Activated naive CD4-positive, alpha-beta T cell treated with anti-CD3 and anti-CD28 coated beads, Interleukin-2, amount 10 ng/mL, durations not matched to agents 7 days and 5 days (primary cell): ENCODE results near the gene APOC3.

Experiments
- CTCF ChIA-PET: fragments of 350-600 bp; sonication (Branson Sonifier 250); formaldehyde crosslinking; loops from one replicate; lab custom pipeline; 2021; ENCODE audit warnings: antibody characterized with exemption; lab: Charles Lee
- DNase-seq: peaks from one replicate; pipeline ENCODE4 v3.0.0-alpha.2; 2020
- H3K27ac Mint-ChIP-seq: one replicate; pipeline ENCODE4 v1.8.0; 2021; ENCODE audit warnings: mild to moderate bottlenecking, moderate library complexity, mixed read lengths
- H3K27me3 Mint-ChIP-seq: one replicate; pipeline ENCODE4 v1.8.0; 2021; ENCODE audit warnings: mild to moderate bottlenecking, mixed read lengths
- H3K36me3 Mint-ChIP-seq: one replicate; pipeline ENCODE4 v1.8.0; 2021; ENCODE audit warnings: mixed read lengths
- H3K4me1 Mint-ChIP-seq: one replicate; pipeline ENCODE4 v1.8.0; 2021; ENCODE audit warnings: mixed read lengths
- H3K4me3 Mint-ChIP-seq: one replicate; pipeline ENCODE4 v1.8.0; 2021; ENCODE audit warnings: mild to moderate bottlenecking, moderate library complexity, mixed read lengths
- H3K9me3 Mint-ChIP-seq: one replicate; pipeline ENCODE4 v1.8.0; 2021; ENCODE audit warnings: mixed read lengths

APOC3 gene

DNA sequence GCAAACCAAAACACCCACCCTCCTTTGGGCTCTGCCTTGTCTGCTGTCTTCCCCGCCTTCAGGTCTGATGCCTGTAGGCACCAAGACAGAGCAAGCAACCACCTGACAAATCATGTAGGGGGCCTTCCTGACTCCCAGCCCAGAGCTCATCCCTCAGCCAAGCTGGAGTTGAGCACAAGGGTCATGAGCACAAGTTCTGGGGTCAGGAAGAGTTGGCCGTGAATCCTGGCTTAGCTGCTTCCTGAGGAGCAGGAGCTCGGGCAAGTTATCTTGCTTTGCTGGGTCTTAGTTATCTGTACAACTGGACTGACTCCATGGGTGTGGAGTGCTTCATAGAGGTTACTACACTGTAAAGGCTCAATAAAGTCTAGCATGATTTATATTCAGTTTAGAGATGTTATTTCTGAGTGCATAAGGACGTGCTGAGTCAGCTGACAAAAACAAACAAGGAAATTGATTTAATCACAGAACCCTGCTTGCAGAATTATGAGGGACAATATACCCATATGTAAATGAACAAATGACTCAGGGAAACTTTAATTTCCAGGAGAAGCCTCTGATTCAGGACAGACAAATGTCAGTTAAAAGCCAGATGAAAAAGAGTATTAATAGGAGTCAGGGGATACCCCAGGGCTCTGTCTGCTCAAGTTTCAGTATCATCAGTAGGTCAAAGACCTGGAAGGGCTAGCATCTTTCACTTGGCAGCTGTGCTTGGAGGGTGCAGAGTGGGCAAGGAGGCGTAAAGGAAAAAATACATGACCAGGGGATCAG is 22.7 kb downstream of the APOC3 start:
- no peak for DNase-seq
- CTCF ChIA-PET: interaction anchor here (2.8 to 5.9 kb wide), 4 partner anchors 11 to 254 kb away, joined by 11 to 57 read pairs (median 12); partner anchors contain the start of genes APOA1 and APOA5
- Mint-ChIP-seq H3K27me3 (no peaks in the 10 kb centered on the region), H3K4me3 (peak overlapping the region; percentile 63), H3K27ac (peak overlapping the region; percentile 96), H3K36me3 (peaks cover 58% of the 10 kb centered on the region), H3K4me1 (peaks cover 74% of the 10 kb centered on the region), H3K9me3 (no peaks in the 10 kb centered on the region)

DNA sequence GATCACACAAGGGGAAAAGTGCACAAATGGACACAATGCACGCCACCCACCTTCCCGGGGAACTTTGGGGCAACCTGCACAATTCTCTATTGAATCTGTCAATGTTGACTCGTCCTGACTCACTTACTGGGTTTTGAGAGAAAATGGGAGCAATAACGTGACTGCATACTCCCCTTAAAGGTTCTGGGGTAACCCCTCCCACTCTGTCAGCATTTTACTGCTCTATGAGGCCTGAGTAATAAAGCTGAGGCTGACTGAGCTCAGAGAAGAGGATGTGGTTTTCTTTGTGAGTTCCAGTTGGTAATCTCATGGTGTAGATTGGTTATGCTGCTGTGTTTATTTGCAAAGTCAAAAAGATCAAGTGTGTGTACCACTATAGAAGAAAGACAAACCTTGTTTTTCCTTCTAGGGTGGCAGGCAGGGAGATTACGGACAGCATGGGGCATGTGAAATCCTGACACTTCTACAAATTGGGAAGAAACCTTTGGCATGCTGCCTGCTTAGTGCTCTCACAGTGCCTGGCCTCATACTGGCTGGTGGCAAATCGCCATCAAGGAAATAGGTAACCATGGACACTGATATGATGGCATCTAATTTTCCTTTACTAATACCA is 23.9 kb downstream of the APOC3 start:
- H3K27ac Mint-ChIP-seq: peak overlapping the region; percentile 96
- H3K4me1 Mint-ChIP-seq: peaks cover 74% of the 10 kb centered on the region
- peaks cover 65% of the 10 kb centered on the region for H3K36me3 Mint-ChIP-seq
- H3K4me3 Mint-ChIP-seq: peak overlapping the region; percentile 2
- H3K9me3 Mint-ChIP-seq: no peaks in the 10 kb centered on the region
- DNase-seq: peak; percentile 73
- H3K27me3 Mint-ChIP-seq: no peaks in the 10 kb centered on the region
- CTCF ChIA-PET: interaction anchor here (0.9 to 5.9 kb wide), 6 partner anchors 11 to 253 kb away, joined by 3 to 57 read pairs (median 11); partner anchors contain the start of genes APOA1 and APOA5

DNA sequence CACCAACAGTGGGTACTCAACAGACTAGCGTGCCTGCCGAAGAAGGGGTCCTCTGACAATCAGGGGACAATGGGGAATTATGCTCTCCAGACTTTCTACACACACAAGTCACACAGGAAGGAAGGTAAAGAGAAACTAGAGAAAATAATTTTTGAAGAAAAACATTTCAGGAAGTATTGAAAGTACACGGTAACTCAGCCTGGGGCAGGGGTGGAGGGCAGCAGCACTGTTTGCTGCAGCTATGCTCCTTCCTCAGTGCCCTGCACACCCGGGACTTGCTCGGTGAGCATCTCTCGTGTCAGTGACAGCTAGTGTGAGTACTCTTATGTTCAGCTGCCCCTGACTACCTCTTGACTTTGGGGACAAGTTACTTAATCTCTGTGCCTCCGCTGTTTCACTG is 25.7 kb downstream of the APOC3 start:
- H3K27me3 Mint-ChIP-seq: no peaks in the 10 kb centered on the region
- H3K36me3 Mint-ChIP-seq: peaks cover 61% of the 10 kb centered on the region
- no peak overlapping the region for H3K4me3 Mint-ChIP-seq
- DNase-seq: peak; percentile 36
- CTCF ChIA-PET: interaction anchor here (2.5 to 5.9 kb wide), 3 partner anchors 14 to 19 kb away, joined by 11 to 57 read pairs (median 15); partner anchors contain the start of gene APOA1
- no peaks in the 10 kb centered on the region for H3K9me3 Mint-ChIP-seq
- peak overlapping the region; percentile 80 for H3K27ac Mint-ChIP-seq
- peaks cover 64% of the 10 kb centered on the region for H3K4me1 Mint-ChIP-seq

DNA sequence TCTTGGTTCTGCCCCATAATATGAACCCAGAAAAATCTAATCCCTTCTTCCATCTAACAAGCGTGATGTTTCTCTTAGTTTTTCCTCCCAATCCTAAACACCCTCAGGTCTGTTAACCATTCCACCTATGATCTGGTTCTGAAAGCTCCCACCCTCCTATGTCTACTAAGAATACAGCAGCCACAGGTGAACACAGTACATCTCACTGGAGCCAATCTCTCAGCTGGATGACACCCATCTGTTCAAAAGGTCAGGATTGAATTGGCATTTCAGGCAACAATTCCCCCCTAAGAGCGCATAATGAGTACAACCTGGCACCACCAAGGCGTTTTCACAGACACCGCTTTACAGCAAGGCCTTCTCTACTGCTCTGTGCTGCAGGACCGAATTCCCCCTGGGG is 26.7 kb downstream of the APOC3 start:
- peaks cover 54% of the 10 kb centered on the region for H3K4me1 Mint-ChIP-seq
- peak overlapping the region; percentile 72 for H3K27ac Mint-ChIP-seq

DNA sequence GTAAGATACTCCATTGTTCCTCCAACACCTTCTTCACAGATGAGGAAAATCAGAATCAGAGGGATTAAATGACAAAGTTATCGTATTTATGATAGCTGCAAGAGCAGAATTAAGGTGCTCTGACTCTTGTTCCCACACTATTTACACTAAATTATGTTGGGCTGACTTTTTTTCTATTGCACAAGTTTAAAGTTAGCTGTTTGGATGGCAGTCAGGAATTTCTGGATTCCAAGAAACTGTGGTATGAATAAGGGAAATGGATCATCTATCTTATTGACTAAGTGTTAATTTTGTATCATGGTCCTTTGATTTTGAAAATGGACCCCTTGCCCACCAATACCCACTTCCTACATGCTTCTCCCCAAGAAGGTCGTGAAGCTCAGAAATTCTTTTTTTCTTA is 27.6 kb downstream of the APOC3 start:
- H3K36me3 Mint-ChIP-seq: peaks cover 75% of the 10 kb centered on the region
- H3K4me1 Mint-ChIP-seq: peaks cover 49% of the 10 kb centered on the region
- no peak for DNase-seq
- H3K27me3 Mint-ChIP-seq: no peaks in the 10 kb centered on the region
- no peak overlapping the region for H3K27ac Mint-ChIP-seq
- H3K4me3 Mint-ChIP-seq: no peak overlapping the region
- H3K9me3 Mint-ChIP-seq: no peaks in the 10 kb centered on the region
- CTCF ChIA-PET: interaction anchor here (1.0 to 2.5 kb wide), 2 partner anchors 21 to 114 kb away, joined by 3 to 15 read pairs; no protein-coding TSS in a partner anchor

More for the DNA sequence above, 26.7 kb downstream of the APOC3 start:
- CTCF ChIA-PET: interaction anchor here (1.0 to 2.5 kb wide), 2 partner anchors 20 to 113 kb away, joined by 3 to 15 read pairs; no protein-coding TSS in a partner anchor
- H3K9me3 Mint-ChIP-seq: no peaks in the 10 kb centered on the region
- DNase-seq: no peak
- H3K4me3 Mint-ChIP-seq: no peak overlapping the region
- H3K27me3 Mint-ChIP-seq: no peaks in the 10 kb centered on the region
- peaks cover 67% of the 10 kb centered on the region for H3K36me3 Mint-ChIP-seq

DNA sequence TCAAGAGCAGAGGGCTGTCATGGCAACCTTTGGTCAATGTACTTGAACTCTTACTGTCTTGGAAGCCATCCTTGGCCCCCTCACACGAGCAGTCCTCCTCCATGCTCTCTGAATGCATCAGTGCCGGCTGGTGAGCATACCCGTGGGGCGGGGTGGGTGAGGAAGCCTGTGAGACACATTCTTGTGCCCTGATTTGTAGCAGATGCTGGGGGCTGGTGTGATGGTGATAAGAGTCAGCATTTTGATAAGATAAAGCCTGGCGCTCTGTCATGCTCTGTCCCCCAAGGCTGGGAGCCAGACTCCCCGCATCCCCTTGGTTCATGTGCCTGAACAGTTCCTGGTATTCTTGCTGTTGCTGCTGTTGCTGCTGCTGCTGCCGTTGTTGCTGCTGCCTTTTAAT is 28.2 kb downstream of the APOC3 start:
- Mint-ChIP-seq H3K36me3 (peaks cover 69% of the 10 kb centered on the region), H3K27me3 (no peaks in the 10 kb centered on the region), H3K4me3 (no peak overlapping the region), H3K9me3 (no peaks in the 10 kb centered on the region), H3K27ac (peak overlapping the region; percentile 28), H3K4me1 (peaks cover 42% of the 10 kb centered on the region)
- DNase-seq: no peak
- CTCF ChIA-PET: interaction anchor here (2.5 kb wide), 1 partner anchor 22 kb away, joined by 15 read pairs; no protein-coding TSS in a partner anchor

DNA sequence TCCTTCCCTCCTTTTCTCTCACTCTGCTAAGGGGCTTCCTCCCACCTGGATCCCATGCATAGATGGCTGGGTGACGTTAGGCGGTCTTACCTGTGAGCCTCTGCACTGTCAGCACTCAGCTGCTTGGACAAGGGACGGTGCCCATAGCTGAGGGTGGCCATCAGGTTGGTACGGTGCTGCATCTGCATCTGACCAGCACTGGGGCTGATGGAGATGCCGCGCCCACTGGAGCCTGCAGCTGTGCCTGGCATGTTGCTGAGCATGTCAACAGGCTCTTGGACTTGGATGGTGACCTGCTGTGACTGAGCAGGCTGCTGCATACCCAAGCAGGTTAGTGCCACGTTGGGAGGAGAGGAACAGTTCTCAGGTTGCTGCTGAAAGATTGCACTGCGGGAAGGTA is 29.5 kb downstream of the APOC3 start:
- CTCF ChIA-PET: interaction anchor here (1.2 kb wide), 1 partner anchor 368 kb away, joined by 4 read pairs; no protein-coding TSS in a partner anchor
- Mint-ChIP-seq H3K27ac (no peak overlapping the region), H3K9me3 (no peaks in the 10 kb centered on the region), H3K36me3 (peaks cover 71% of the 10 kb centered on the region), H3K27me3 (no peaks in the 10 kb centered on the region), H3K4me1 (peaks cover 30% of the 10 kb centered on the region), H3K4me3 (no peak overlapping the region)
- no peak for DNase-seq

DNA sequence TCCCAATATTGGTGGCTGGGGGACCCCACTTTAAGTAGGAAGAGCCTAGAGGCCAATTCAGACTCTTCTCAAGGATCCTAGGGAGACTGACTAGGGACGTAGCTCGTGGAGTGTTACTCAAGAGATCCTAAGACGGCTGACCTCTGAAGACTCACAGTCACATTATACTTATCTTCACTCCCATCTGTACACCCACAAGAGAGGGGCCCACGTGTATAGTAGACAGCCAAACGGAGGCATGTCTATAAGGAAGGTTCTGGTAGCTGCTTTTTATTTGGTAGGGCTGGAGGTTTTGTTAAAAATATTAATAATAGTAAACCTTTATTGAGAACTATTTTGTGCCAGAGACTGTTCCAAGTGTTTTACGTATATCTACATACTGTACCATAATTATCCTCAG is 30.6 kb downstream of the APOC3 start:
- peaks cover 22% of the 10 kb centered on the region for H3K4me1 Mint-ChIP-seq
- no peak for DNase-seq
- no peak overlapping the region for H3K4me3 Mint-ChIP-seq
- CTCF ChIA-PET: no interaction called here
- no peaks in the 10 kb centered on the region for H3K9me3 Mint-ChIP-seq
- no peak overlapping the region for H3K27ac Mint-ChIP-seq
- H3K36me3 Mint-ChIP-seq: peaks cover 72% of the 10 kb centered on the region
- H3K27me3 Mint-ChIP-seq: no peaks in the 10 kb centered on the region

DNA sequence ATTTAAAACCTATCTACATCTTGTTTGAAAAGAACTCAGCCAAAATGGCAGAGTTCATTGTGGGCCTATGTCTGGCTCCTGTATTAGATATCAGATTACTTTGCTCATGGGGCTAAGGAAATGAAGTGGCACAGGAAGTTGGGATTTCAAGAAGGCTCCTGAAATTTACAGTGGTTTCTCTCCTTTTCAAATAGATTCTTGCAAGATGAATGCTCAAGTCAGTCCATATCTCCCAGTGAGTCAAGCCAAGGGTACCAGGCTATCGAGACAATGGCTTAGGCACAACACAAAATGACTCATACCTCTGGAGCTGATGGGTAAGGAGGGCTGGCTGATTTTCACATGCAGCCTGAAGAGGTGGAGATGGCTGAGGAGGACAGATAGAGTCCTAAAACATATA is 31.8 kb downstream of the APOC3 start:
- peaks cover 9% of the 10 kb centered on the region for H3K4me1 Mint-ChIP-seq
- no peak overlapping the region for H3K4me3 Mint-ChIP-seq
- DNase-seq: no peak
- no peaks in the 10 kb centered on the region for H3K27me3 Mint-ChIP-seq
- H3K36me3 Mint-ChIP-seq: peaks cover 69% of the 10 kb centered on the region
- CTCF ChIA-PET: interaction anchor here (0.8 to 1.0 kb wide), 2 partner anchors 22 to 25 kb away, joined by 3 to 6 read pairs; no protein-coding TSS in a partner anchor
- peak overlapping the region; percentile 22 for H3K27ac Mint-ChIP-seq
- H3K9me3 Mint-ChIP-seq: no peaks in the 10 kb centered on the region

DNA sequence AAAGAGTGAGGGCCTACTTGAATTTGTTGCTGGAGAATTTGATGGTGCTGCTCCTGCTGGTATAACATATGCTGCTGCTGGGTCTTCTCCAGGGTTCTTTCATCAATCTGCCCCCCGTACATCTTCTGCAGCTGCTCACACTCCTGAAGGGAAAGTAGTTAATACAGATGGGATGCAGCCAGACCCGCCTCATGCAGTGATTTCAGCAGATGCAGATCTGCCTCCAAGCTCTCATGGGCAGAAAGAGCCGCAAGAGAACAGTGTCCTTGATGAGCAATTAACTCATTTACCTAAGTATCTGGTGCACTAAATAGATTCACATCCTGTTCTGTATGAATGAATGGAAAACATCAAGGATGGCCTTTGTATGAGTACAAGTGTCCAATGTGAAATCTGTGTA is 32.5 kb downstream of the APOC3 start:
- peaks cover 4% of the 10 kb centered on the region for H3K4me1 Mint-ChIP-seq
- no peak overlapping the region for H3K4me3 Mint-ChIP-seq
- peaks cover 68% of the 10 kb centered on the region for H3K36me3 Mint-ChIP-seq
- DNase-seq: no peak
- H3K27me3 Mint-ChIP-seq: no peaks in the 10 kb centered on the region
- no peaks in the 10 kb centered on the region for H3K9me3 Mint-ChIP-seq
- no peak overlapping the region for H3K27ac Mint-ChIP-seq
- CTCF ChIA-PET: interaction anchor here (1.0 kb wide), 1 partner anchor 26 kb away, joined by 3 read pairs; no protein-coding TSS in a partner anchor

DNA sequence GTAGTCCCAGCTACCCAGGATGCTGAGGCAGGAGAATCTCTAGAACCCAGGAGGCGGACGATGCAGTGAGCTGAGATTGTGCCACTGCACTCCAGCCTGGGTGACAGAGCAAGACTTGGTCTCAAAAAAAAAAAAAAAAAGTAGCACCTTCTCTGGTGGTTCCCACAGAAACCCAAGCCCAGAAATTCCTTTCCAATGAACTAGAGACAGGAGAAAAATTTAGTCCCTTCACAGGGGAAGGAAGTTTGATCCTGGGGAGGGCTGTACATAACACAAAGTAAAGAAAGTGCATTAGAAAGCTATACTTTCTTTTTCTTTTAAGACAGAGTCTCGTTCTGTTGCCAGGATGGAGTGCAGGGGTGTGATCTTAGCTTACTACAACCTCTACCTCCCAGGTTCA is 33.2 kb downstream of the APOC3 start:
- Mint-ChIP-seq H3K4me1 (peaks cover 4% of the 10 kb centered on the region), H3K27ac (no peak overlapping the region), H3K36me3 (peaks cover 66% of the 10 kb centered on the region), H3K9me3 (no peaks in the 10 kb centered on the region), H3K27me3 (no peaks in the 10 kb centered on the region), H3K4me3 (no peak overlapping the region)
- CTCF ChIA-PET: no interaction called here
- no peak for DNase-seq

DNA sequence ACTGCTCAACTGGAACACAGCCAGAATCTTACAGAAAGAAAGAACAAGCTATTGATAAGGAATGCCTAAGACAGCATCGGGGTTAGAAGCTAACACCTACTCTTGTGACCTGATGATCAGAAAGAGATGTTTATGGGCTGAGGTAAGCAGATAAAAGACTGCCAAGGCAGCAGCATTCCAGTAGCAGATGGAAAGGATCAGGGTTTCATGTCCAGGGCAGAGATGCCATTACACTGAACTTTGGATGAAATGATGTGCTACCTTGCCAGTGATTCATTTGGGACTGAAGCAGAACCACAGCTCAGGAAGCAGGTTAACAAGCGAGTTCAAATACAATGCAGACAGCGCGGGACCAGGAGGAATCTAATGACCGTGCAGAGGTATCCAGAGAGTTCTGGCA is 34.8 kb downstream of the APOC3 start:
- H3K27me3 Mint-ChIP-seq: no peaks in the 10 kb centered on the region
- CTCF ChIA-PET: interaction anchor here (0.7 kb wide), 1 partner anchor 10 kb away, joined by 3 read pairs; no protein-coding TSS in a partner anchor
- H3K27ac Mint-ChIP-seq: no peak overlapping the region
- no peak for DNase-seq
- no peak overlapping the region for H3K4me3 Mint-ChIP-seq
- H3K9me3 Mint-ChIP-seq: no peaks in the 10 kb centered on the region
- H3K4me1 Mint-ChIP-seq: peaks cover 4% of the 10 kb centered on the region
- peaks cover 57% of the 10 kb centered on the region for H3K36me3 Mint-ChIP-seq

DNA sequence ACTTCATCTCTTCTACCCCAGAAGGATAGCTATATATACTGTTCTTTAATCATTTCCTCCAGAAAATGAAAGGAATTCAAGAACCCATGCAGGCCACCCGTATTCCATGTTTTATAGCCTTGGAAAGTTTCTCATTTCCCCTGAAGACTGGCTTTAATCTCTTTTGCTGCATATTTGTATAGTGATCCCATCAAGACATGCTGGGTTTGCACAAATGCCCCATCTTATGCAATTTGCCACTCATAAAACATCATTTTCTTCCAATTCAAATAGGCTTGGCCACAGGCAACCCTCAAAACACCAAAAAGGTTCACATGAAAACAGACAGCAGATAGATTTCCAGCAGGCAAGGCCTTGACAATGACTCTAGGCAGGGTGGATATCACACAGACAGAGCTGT is 36.0 kb downstream of the APOC3 start:
- no peaks in the 10 kb centered on the region for H3K27me3 Mint-ChIP-seq
- H3K4me3 Mint-ChIP-seq: no peak overlapping the region
- H3K9me3 Mint-ChIP-seq: no peaks in the 10 kb centered on the region
- no peak for DNase-seq
- peaks cover 4% of the 10 kb centered on the region for H3K4me1 Mint-ChIP-seq
- peaks cover 63% of the 10 kb centered on the region for H3K36me3 Mint-ChIP-seq
- peak overlapping the region; percentile 25 for H3K27ac Mint-ChIP-seq
- CTCF ChIA-PET: no interaction called here

DNA sequence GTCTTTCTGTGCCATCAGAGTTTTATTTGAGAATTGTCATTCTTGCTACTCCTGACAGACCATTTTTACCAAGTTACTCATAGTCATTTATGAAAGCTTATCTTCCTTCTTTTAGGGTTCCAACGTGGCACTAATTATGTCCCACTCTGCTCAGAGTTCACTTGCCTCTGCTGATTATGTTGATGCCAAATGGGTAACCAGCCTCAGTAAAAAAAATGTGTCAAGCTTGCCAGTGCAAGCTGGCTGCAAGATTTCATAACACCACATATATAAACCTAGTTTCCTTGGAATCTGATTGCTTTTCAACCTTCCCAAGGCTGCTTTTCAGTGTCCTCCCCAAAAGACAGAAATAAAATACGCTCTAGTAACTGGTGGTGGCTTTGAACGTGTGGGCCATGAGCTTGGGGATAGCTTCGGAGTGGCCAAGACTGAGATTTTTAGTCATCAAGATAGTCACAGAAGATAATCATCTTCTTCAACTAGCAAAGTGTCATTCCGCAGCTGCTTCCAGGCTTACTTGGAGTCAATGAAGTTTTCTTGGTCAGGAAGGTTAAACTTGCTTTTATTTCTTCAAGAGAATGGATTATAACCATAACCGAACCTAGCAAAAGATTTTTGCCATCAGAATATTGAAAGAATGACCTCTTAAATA is 37.2 kb downstream of the APOC3 start:
- Mint-ChIP-seq H3K9me3 (no peaks in the 10 kb centered on the region), H3K27me3 (no peaks in the 10 kb centered on the region), H3K4me1 (peaks cover 2% of the 10 kb centered on the region), H3K27ac (no peak overlapping the region), H3K4me3 (no peak overlapping the region), H3K36me3 (peaks cover 60% of the 10 kb centered on the region)
- no peak for DNase-seq
- CTCF ChIA-PET: interaction anchor here (1.1 to 1.8 kb wide), 2 partner anchors 31 to 76 kb away, joined by 4 to 5 read pairs; partner anchors contain the start of gene APOA5
